CD4-positive, alpha-beta memory T cell (primary cell): ENCODE measurements around the gene DUS3L. TPM values are rescaled to one million over a fixed set of nuclear protein-coding genes. Genes with fewer than 3 reads are reported as not detected.

Experiments used
- CTCF ChIA-PET: fragments of 350-600 bp; sonication (Branson Sonifier 250); formaldehyde crosslinking; loops from one replicate; lab custom pipeline; 2021; ENCODE audit warnings: inconsistent platforms; ENCODE audit not compliant: partially characterized antibody; lab: Charles Lee
- POLR2A ChIA-PET: fragments of 350-600 bp; sonication (Branson Sonifier 250); formaldehyde crosslinking; loops from one replicate; lab custom pipeline; 2021; ENCODE audit not compliant: partially characterized antibody; lab: Charles Lee
- DNase-seq, 5 donors: peaks; one replicate each; pipeline versions ENCODE4 v3.0.0 to v3.0.0-alpha.2; 2020 to 2022; ENCODE audit warnings: mixed read lengths in 1 of 5
- H3K27ac ChIP-seq: one replicate; pipeline ENCODE4 v1.7.0; 2013; ENCODE audit warnings: low read depth, low read length
- H3K27me3 ChIP-seq: 2 replicates; pipeline ENCODE4 v1.7.0; 2013; ENCODE audit warnings: mild to moderate bottlenecking, low read length, moderate library complexity; ENCODE audit not compliant: insufficient read depth
- H3K36me3 ChIP-seq: 2 replicates; pipeline ENCODE4 v1.7.0; 2013; ENCODE audit warnings: mild to moderate bottlenecking, low read length, moderate library complexity; ENCODE audit not compliant: insufficient read depth
- H3K4me1 ChIP-seq: 2 replicates; pipeline ENCODE4 v1.7.0; 2013; ENCODE audit warnings: mild to moderate bottlenecking, low read length, moderate library complexity; ENCODE audit not compliant: insufficient read depth
- H3K4me3 ChIP-seq, 2 donors: one replicate each; pipeline ENCODE4 v1.7.0; 2013; ENCODE audit warnings: low read length in 2 of 2, mild to moderate bottlenecking in 1 of 2
- H3K9me3 ChIP-seq, 2 donors: one replicate each; pipeline ENCODE4 v1.7.0; 2013; ENCODE audit warnings: low read length in 2 of 2, control low read depth in 1 of 2; ENCODE audit not compliant: control insufficient read depth in 1 of 2
- H3K27ac Mint-ChIP-seq, 7 donors: one replicate each; pipeline ENCODE4 v1.8.0; 2020 to 2021; ENCODE audit warnings: mixed read lengths in 7 of 7, mild to moderate bottlenecking in 6 of 7, inconsistent platforms in 3 of 7, moderate library complexity in 3 of 7
- H3K27me3 Mint-ChIP-seq, 2 donors: one replicate each; pipeline ENCODE4 v1.8.0; 2020 to 2021; ENCODE audit warnings: mixed read lengths in 2 of 2
- H3K36me3 Mint-ChIP-seq, 2 donors: one replicate each; pipeline ENCODE4 v1.8.0; 2020 to 2021; ENCODE audit warnings: mixed read lengths in 2 of 2, inconsistent platforms in 1 of 2, mild to moderate bottlenecking in 1 of 2
- H3K4me1 Mint-ChIP-seq, 4 donors: one replicate each; pipeline ENCODE4 v1.8.0; 2020 to 2021; ENCODE audit warnings: mixed read lengths in 4 of 4, mild to moderate bottlenecking in 1 of 4
- H3K4me3 Mint-ChIP-seq, 8 donors: one replicate each; pipeline ENCODE4 v1.8.0; 2020 to 2021; ENCODE audit warnings: mixed read lengths in 8 of 8, mild to moderate bottlenecking in 7 of 8, moderate library complexity in 6 of 8, inconsistent platforms in 3 of 8
- H3K9me3 Mint-ChIP-seq, 8 donors: one replicate each; pipeline ENCODE4 v1.8.0; 2020 to 2021; ENCODE audit warnings: mixed read lengths in 8 of 8, mild to moderate bottlenecking in 5 of 8, inconsistent platforms in 3 of 8, moderate library complexity in 1 of 8
- intact Hi-C: fragments of 100-400 bp; cut with micrococcal nuclease; formaldehyde crosslinking; loops from one replicate; pipeline ENCODE4 v1.15.1; 2023
- polyA plus RNA-seq, 2 donors: library from polyadenylated mRNA; unstranded; fragments of 300-500 nt; fragmentation: Illumina TruSeq; gene quantifications; one replicate each; pipeline ENCODE4 v1.2.3, GENCODE V29; 2021
- total RNA-seq, 2 experiments: library from RNA; stranded (reverse); gene quantifications; one replicate each; pipeline ENCODE4 v1.2.3, GENCODE V29; 2021

DUS3L gene
- total and polyA plus RNA-seq, 4 experiments from 2014 or later, result 34.2 to 72.9 (median 47.7) TPM

- H3K27ac Mint-ChIP-seq, result peak overlapping the region in 2 of 7 donors; percentile 18 to 29
- Histone ChIP-seq H3K4me1 (peaks cover 6% of the 10 kb centered on the region), H3K4me3 (no peak overlapping the region), H3K27ac (no peak overlapping the region), H3K27me3 (no peaks in the 10 kb centered on the region), H3K36me3 (no peaks in the 10 kb centered on the region), H3K9me3 (no peaks in the 10 kb centered on the region)
- no peaks in the 10 kb centered on the region for H3K9me3 Mint-ChIP-seq
- peaks cover 0 to 2% of the 10 kb centered on the region in 2 donors for H3K27me3 Mint-ChIP-seq
- ChIA-PET CTCF (no interaction called here), POLR2A (interaction anchor here (2.5 kb wide), 1 partner anchor 18 kb away, joined by 7 read pairs; no protein-coding TSS in a partner anchor)
- no peak overlapping the region for H3K4me3 Mint-ChIP-seq
- no peaks in the 10 kb centered on the region for H3K36me3 Mint-ChIP-seq
- intact Hi-C loops, result no loop called here
- peaks cover 0 to 17% (median 3%) of the 10 kb centered on the region in 4 donors for H3K4me1 Mint-ChIP-seq
- DNase-seq, result no peak
These were observed 18.1 kb upstream of the DUS3L start for GRCh38 chr19:5809053-5809452.

- H3K4me3 ChIP-seq, result no peak overlapping the region
- intact Hi-C loops, result no loop called here
- Mint-ChIP-seq H3K27me3 (peaks cover 0 to 2% of the 10 kb centered on the region in 2 donors), H3K27ac (no peak overlapping the region), H3K36me3 (no peaks in the 10 kb centered on the region), H3K4me3 (peak overlapping the region in 1 of 8 donors; percentile 31), H3K4me1 (peaks cover under 1 to 25% (median 7%) of the 10 kb centered on the region in 4 donors), H3K9me3 (no peaks in the 10 kb centered on the region)
- no peaks in the 10 kb centered on the region for H3K9me3 ChIP-seq
- H3K36me3 ChIP-seq, result no peaks in the 10 kb centered on the region
- no peak for DNase-seq
- ChIA-PET POLR2A (interaction anchor here (0.7 to 2.5 kb wide), 2 partner anchors 19 to 20 kb away, joined by 3 to 7 read pairs; no protein-coding TSS in a partner anchor), CTCF (interaction anchor here (1.2 kb wide), 1 partner anchor 214 kb away, joined by 3 read pairs; no protein-coding TSS in a partner anchor)
- peaks cover 14% of the 10 kb centered on the region for H3K4me1 ChIP-seq
- H3K27ac ChIP-seq, result no peak overlapping the region
- H3K27me3 ChIP-seq, result no peaks in the 10 kb centered on the region
These were observed 17.3 kb upstream of the DUS3L start for GRCh38 chr19:5808120-5808816.

GRCh38 chr19:5806905-5807304 is 15.9 kb upstream of the DUS3L start:
- intact Hi-C loops, result no loop called here
- POLR2A ChIA-PET, result interaction anchor here (1.4 kb wide), 1 partner anchor 16 kb away, joined by 5 read pairs; the partner anchor contains the start of gene DUS3L
- no peaks in the 10 kb centered on the region for H3K9me3 Mint-ChIP-seq

GRCh38 chr19:5806133-5806489 is 15.1 kb upstream of the DUS3L start:
- Mint-ChIP-seq H3K9me3 (no peaks in the 10 kb centered on the region), H3K27ac (peak overlapping the region in 3 of 7 donors; percentile 31 to 79 (median 63)), H3K27me3 (peaks cover 7% of the 10 kb centered on the region in 2 donors), H3K4me3 (no peak overlapping the region), H3K4me1 (peaks cover 6 to 30% (median 15%) of the 10 kb centered on the region in 4 donors), H3K36me3 (no peaks in the 10 kb centered on the region)
- CTCF ChIA-PET, result interaction anchor here (0.8 to 1.8 kb wide), 4 partner anchors 12 to 216 kb away, joined by 3 to 12 read pairs (median 6); no protein-coding TSS in a partner anchor
- POLR2A ChIA-PET, result interaction anchor here (1.4 kb wide), 1 partner anchor 16 kb away, joined by 5 read pairs; the partner anchor contains the start of gene DUS3L
- Histone ChIP-seq H3K4me3 (no peak overlapping the region), H3K4me1 (peaks cover 20% of the 10 kb centered on the region), H3K27ac (no peak overlapping the region), H3K27me3 (no peaks in the 10 kb centered on the region), H3K9me3 (no peaks in the 10 kb centered on the region), H3K36me3 (no peaks in the 10 kb centered on the region)
- DNase-seq, result no peak
- intact Hi-C loops, result no loop called here

More at GRCh38 chr19:5806905-5807304, 15.9 kb upstream of the DUS3L start:
- Histone ChIP-seq H3K27ac (no peak overlapping the region), H3K27me3 (no peaks in the 10 kb centered on the region), H3K9me3 (no peaks in the 10 kb centered on the region), H3K4me1 (peaks cover 19% of the 10 kb centered on the region), H3K36me3 (no peaks in the 10 kb centered on the region), H3K4me3 (no peak overlapping the region)
- H3K27me3 Mint-ChIP-seq, result peaks cover 4 to 6% of the 10 kb centered on the region in 2 donors
- peak overlapping the region in 2 of 7 donors; percentile 42 to 63 for H3K27ac Mint-ChIP-seq
- H3K4me3 Mint-ChIP-seq, result peak overlapping the region in 2 of 8 donors; percentile 25 to 27
- H3K4me1 Mint-ChIP-seq, result peaks cover 5 to 27% (median 13%) of the 10 kb centered on the region in 4 donors
- H3K36me3 Mint-ChIP-seq, result no peaks in the 10 kb centered on the region
- DNase-seq, result no peak
- CTCF ChIA-PET, result interaction anchor here (0.8 to 1.8 kb wide), 4 partner anchors 12 to 215 kb away, joined by 3 to 12 read pairs (median 6); no protein-coding TSS in a partner anchor

- H3K9me3 Mint-ChIP-seq, result no peaks in the 10 kb centered on the region
- peaks cover 6 to 30% (median 15%) of the 10 kb centered on the region in 4 donors for H3K4me1 Mint-ChIP-seq
- H3K27me3 ChIP-seq, result no peaks in the 10 kb centered on the region
- ChIA-PET CTCF (interaction anchor here (1.2 to 1.8 kb wide), 2 partner anchors 11 to 217 kb away, joined by 4 to 12 read pairs; no protein-coding TSS in a partner anchor), POLR2A (interaction anchor here (1.4 kb wide), 1 partner anchor 15 kb away, joined by 5 read pairs; the partner anchor contains the start of gene DUS3L)
- H3K4me3 ChIP-seq, result no peak overlapping the region
- H3K36me3 Mint-ChIP-seq, result no peaks in the 10 kb centered on the region
- no peak overlapping the region for H3K27ac ChIP-seq
- H3K36me3 ChIP-seq, result no peaks in the 10 kb centered on the region
- H3K27ac Mint-ChIP-seq, result peak overlapping the region in 6 of 7 donors; percentile 13 to 79 (median 36)
- intact Hi-C loops, result loop anchor here (2.0 kb wide), 2 partner anchors 15 to 23 kb away; partner anchors contain the start of gene DUS3L
- peaks cover 7 to 8% of the 10 kb centered on the region in 2 donors for H3K27me3 Mint-ChIP-seq
- peaks cover 20% of the 10 kb centered on the region for H3K4me1 ChIP-seq
- H3K9me3 ChIP-seq, result no peaks in the 10 kb centered on the region
- H3K4me3 Mint-ChIP-seq, result peak overlapping the region; percentile 25 to 64 (median 54)
- DNase-seq, result peak; percentile 45 to 73 (median 54)
These were observed 14.6 kb upstream of the DUS3L start for GRCh38 chr19:5805462-5806132.

- H3K36me3 ChIP-seq, result no peaks in the 10 kb centered on the region
- peak within 1 kb of the TSS; percentile 15 for H3K27ac ChIP-seq
- Mint-ChIP-seq H3K36me3 (no peaks in the 10 kb centered on the region), H3K27ac (peak within 1 kb of the TSS; percentile 57 to 92 (median 87)), H3K9me3 (no peaks in the 10 kb centered on the region), H3K27me3 (peaks cover 9 to 10% of the 10 kb centered on the region in 2 donors), H3K4me3 (peak within 1 kb of the TSS; percentile 49 to 91 (median 76)), H3K4me1 (peaks cover 6 to 30% (median 15%) of the 10 kb centered on the region in 4 donors)
- ChIA-PET CTCF (interaction anchor here (0.5 to 2.1 kb wide), 30 partner anchors 8 to 244 kb away, joined by 3 to 51 read pairs (median 5); partner anchors contain the start of genes CATSPERD, DUS3L, LONP1 and NDUFA11), POLR2A (interaction anchor here (0.7 to 1.9 kb wide), 9 partner anchors 12 to 218 kb away, joined by 3 to 20 read pairs (median 4); partner anchors contain the start of genes DUS3L, NDUFA11, RPL36 and VMAC)
- no peaks in the 10 kb centered on the region for H3K27me3 ChIP-seq
- peak within 1 kb of the TSS in 1 of 2 donors; percentile 40 for H3K4me3 ChIP-seq
- peak in 3 of 5 donors; percentile 28 to 56 (median 42) for DNase-seq
- intact Hi-C loops, result loop anchor here (1.0 to 2.0 kb wide), 5 partner anchors 14 to 158 kb away; partner anchors contain the start of genes DUS3L and VMAC
- H3K4me1 ChIP-seq, result peaks cover 20% of the 10 kb centered on the region
- no peaks in the 10 kb centered on the region for H3K9me3 ChIP-seq
These were observed 13.8 kb upstream of the DUS3L start, which contains the start of gene NRTN for GRCh38 chr19:5804516-5805461. TSS of gene NRTN (plus strand) at chr19:5805067. CDS start at chr19:5824166, 19,099 bp downstream.
